Upper lobe of left lung (tissue), 6 donors: Measurements from ENCODE around the gene TNFSF13. TPM values are rescaled to one million over a fixed set of nuclear protein-coding genes. Genes with fewer than 3 reads are reported as not detected.

Experiments used
- ATAC-seq, 2 donors: fragments of 200-7000 bp; cut with Tn5 transposase; one replicate each; pipeline ENCODE4 v1.9.1; 2022; ENCODE audit warnings: mild to moderate bottlenecking in 2 of 2, moderate library complexity in 2 of 2; ENCODE audit not compliant: low FRiP score in 2 of 2
- DNase-seq, 2 donors: peaks; one replicate each; pipeline ENCODE4 v3.0.0-alpha.2; 2019 to 2020
- H3K27ac ChIP-seq, 4 donors: fragments of 200-600 bp; sonication (generic); one replicate each; pipeline ENCODE4 v1.5.1; 2016 to 2019
- H3K27me3 ChIP-seq, 4 donors: fragments of 200-600 bp; sonication (generic); one replicate each; pipeline ENCODE4 v1.5.1; 2017 to 2019
- H3K36me3 ChIP-seq, 4 donors: fragments of 200-600 bp; sonication (generic); one replicate each; pipeline ENCODE4 v1.5.1; 2016 to 2019
- H3K4me1 ChIP-seq, 4 donors: fragments of 200-600 bp; sonication (generic); one replicate each; pipeline ENCODE4 v1.5.1; 2018 to 2019
- H3K4me3 ChIP-seq, 4 donors: fragments of 200-600 bp; sonication (generic); one replicate each; pipeline ENCODE4 v1.5.1; 2017 to 2019; ENCODE audit warnings: mild to moderate bottlenecking in 2 of 4, moderate library complexity in 1 of 4
- H3K9me3 ChIP-seq, 4 donors: fragments of 200-600 bp; sonication (generic); one replicate each; pipeline ENCODE4 v1.5.1; 2018 to 2019
- EP300 ChIP-seq, 4 donors: sonication (generic); formaldehyde crosslinking; IDR thresholded peaks; one replicate each; pipeline ENCODE4 v1.5.1; 2017; ENCODE audit warnings: antibody characterized with exemption in 4 of 4, control low read depth in 2 of 4
- POLR2A ChIP-seq, 4 donors: fragments of 450-650 bp; IDR thresholded peaks; one replicate each; pipeline ENCODE4 v1.5.1; 2016 to 2017; ENCODE audit warnings: antibody characterized with exemption in 4 of 4, mild to moderate bottlenecking in 2 of 4
- POLR2AphosphoS5 ChIP-seq, 2 donors: sonication (generic); formaldehyde crosslinking; IDR thresholded peaks; one replicate each; pipeline ENCODE4 v1.5.1; 2017; ENCODE audit warnings: antibody characterized with exemption in 2 of 2
- WGBS, 2 donors: methylation state at CpG; one replicate each; pipeline ENCODE4 v1.1.5; 2017 to 2018; 5-methylcytosine and 5-hydroxymethylcytosine counted together
- total RNA-seq, 6 donors: library from RNA; depleted of rRNA in 4 of 6; stranded (reverse); fragments of >200 nt in 4 of 6; gene quantifications; one replicate each; pipeline versions ENCODE4 v1.1.0 to v1.2.1, GENCODE V29; 2016 to 2021
- TF ChIP-seq, protein P1 (sequence below), 6 experiments: fragments of 450-650 bp in 4 of 6; fragments of 200-600 bp in 2 of 6; sonication (generic) in 2 of 6; IDR thresholded peaks; one replicate each; pipeline ENCODE4 v1.5.1; 2016 to 2019; ENCODE audit warnings: antibody characterized with exemption in 6 of 6
- donor health status: DM: no; HTN: no; CAD: no; lungs with moderate emphysema.
- donor health status: DM: no; HTN: yes; CAD: no; lungs with severe emphysema.

TNFSF13 gene
- total RNA-seq, 6 donors from 2014 or later: 74.2 to 226 (median 129) TPM

DNA sequence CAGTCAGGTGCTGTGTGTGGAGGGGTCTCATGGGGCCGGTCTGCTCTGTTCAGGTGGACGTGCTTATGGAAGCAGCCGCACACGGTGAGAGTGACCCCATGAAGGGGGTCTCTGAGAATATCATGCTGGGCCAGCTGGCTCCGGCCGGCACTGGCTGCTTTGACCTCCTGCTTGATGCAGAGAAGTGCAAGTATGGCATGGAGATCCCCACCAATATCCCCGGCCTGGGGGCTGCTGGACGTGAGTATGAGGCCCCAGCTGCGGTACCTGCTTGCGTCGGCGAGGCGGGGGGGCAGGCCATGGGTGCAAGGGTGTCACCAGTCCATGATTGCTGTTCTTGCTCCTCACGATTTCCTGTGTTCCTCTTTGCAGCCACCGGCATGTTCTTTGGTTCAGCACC lies 46.4 kb upstream of the TNFSF13 start:
- WGBS, 2 donors: 95 to 96% methylated on average over 13 to 15 of the region's 15 CpGs
- H3K36me3 ChIP-seq: peaks cover 44 to 76% (median 71%) of the 10 kb centered on the region in 4 donors
- no peaks in the 10 kb centered on the region for H3K9me3 ChIP-seq

DNA sequence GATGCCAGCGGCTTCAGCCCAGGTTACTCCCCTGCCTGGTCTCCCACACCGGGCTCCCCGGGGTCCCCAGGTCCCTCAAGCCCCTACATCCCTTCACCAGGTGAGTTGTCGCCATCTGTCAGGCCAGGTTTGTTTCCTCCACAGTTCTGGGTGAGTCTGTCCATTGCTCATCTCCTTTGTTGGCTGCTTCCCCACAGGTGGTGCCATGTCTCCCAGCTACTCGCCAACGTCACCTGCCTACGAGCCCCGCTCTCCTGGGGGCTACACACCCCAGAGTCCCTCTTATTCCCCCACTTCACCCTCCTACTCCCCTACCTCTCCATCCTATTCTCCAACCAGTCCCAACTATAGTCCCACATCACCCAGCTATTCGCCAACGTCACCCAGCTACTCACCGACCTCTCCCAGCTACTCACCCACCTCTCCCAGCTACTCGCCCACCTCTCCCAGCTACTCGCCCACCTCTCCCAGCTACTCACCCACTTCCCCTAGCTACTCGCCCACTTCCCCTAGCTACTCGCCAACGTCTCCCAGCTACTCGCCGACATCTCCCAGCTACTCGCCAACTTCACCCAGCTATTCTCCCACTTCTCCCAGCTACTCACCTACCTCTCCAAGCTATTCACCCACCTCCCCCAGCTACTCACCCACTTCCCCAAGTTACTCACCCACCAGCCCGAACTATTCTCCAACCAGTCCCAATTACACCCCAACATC lies 45.6 kb upstream of the TNFSF13 start:
- peaks cover 3 to 15% (median 10%) of the 10 kb centered on the region in 4 donors for H3K4me1 ChIP-seq
- no peak overlapping the region for H3K27ac ChIP-seq
- WGBS, 2 donors: 81 to 83% methylated on average over 19 to 20 of the region's 20 CpGs
- no peaks in the 10 kb centered on the region for H3K9me3 ChIP-seq
- H3K4me3 ChIP-seq: no peak overlapping the region
- ATAC-seq (no peak), DNase-seq (no peak)
- no peak for TF ChIP-seq POLR2A (IDR thresholded peaks at IDR 0.05)
- no peak for TF ChIP-seq EP300 (IDR thresholded peaks at IDR 0.05)
- TF ChIP-seq, protein P1, sequence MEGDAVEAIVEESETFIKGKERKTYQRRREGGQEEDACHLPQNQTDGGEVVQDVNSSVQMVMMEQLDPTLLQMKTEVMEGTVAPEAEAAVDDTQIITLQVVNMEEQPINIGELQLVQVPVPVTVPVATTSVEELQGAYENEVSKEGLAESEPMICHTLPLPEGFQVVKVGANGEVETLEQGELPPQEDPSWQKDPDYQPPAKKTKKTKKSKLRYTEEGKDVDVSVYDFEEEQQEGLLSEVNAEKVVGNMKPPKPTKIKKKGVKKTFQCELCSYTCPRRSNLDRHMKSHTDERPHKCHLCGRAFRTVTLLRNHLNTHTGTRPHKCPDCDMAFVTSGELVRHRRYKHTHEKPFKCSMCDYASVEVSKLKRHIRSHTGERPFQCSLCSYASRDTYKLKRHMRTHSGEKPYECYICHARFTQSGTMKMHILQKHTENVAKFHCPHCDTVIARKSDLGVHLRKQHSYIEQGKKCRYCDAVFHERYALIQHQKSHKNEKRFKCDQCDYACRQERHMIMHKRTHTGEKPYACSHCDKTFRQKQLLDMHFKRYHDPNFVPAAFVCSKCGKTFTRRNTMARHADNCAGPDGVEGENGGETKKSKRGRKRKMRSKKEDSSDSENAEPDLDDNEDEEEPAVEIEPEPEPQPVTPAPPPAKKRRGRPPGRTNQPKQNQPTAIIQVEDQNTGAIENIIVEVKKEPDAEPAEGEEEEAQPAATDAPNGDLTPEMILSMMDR (IDR thresholded peaks at IDR 0.05): no peak
- no peak for TF ChIP-seq POLR2AphosphoS5 (IDR thresholded peaks at IDR 0.05)
- no peaks in the 10 kb centered on the region for H3K27me3 ChIP-seq
- H3K36me3 ChIP-seq: peaks cover 44 to 67% (median 63%) of the 10 kb centered on the region in 4 donors

More for the DNA sequence above, 46.4 kb upstream of the TNFSF13 start:
- ATAC-seq (no peak), DNase-seq (peak in 1 of 2 donors; percentile 71)
- Histone ChIP-seq H3K4me3 (no peak overlapping the region), H3K27ac (no peak overlapping the region), H3K4me1 (peaks cover 3 to 15% (median 10%) of the 10 kb centered on the region in 4 donors), H3K27me3 (no peaks in the 10 kb centered on the region)
- TF ChIP-seq POLR2A (IDR thresholded peaks at IDR 0.05): no peak
- TF ChIP-seq, protein P1 (IDR thresholded peaks at IDR 0.05): no peak
- no peak for TF ChIP-seq EP300 (IDR thresholded peaks at IDR 0.05)
- TF ChIP-seq POLR2AphosphoS5 (IDR thresholded peaks at IDR 0.05): no peak

DNA sequence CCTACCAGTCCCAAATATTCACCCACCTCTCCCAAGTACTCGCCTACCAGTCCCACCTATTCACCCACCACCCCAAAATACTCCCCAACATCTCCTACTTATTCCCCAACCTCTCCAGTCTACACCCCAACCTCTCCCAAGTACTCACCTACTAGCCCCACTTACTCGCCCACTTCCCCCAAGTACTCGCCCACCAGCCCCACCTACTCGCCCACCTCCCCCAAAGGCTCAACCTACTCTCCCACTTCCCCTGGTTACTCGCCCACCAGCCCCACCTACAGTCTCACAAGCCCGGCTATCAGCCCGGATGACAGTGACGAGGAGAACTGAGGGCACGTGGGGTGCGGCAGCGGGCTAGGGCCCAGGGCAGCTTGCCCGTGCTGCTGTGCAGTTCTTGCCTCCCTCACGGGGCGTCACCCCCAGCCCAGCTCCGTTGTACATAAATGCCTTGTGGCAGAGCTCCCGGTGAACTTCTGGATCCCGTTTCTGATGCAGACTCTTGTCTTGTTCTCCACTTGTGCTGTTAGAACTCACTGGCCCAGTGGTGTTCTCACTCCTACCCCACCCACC lies 44.6 kb upstream of the TNFSF13 start:
- no peak overlapping the region for H3K4me3 ChIP-seq
- ATAC-seq (peak in 1 of 2 donors; percentile 21), DNase-seq (peak in 1 of 2 donors; percentile 65)
- 81 to 83% methylated on average over 17 of the region's 17 CpGs for WGBS, 2 donors
- TF ChIP-seq POLR2A (IDR thresholded peaks at IDR 0.05): no peak
- TF ChIP-seq POLR2AphosphoS5 (IDR thresholded peaks at IDR 0.05): no peak
- TF ChIP-seq, protein P1 (IDR thresholded peaks at IDR 0.05): no peak
- TF ChIP-seq EP300 (IDR thresholded peaks at IDR 0.05): no peak
- H3K27ac ChIP-seq: peak overlapping the region in 1 of 4 donors; percentile 7
- H3K9me3 ChIP-seq: no peaks in the 10 kb centered on the region
- peaks cover 3 to 15% (median 10%) of the 10 kb centered on the region in 4 donors for H3K4me1 ChIP-seq
- no peaks in the 10 kb centered on the region for H3K27me3 ChIP-seq
- peaks cover 34 to 57% (median 53%) of the 10 kb centered on the region in 4 donors for H3K36me3 ChIP-seq

DNA sequence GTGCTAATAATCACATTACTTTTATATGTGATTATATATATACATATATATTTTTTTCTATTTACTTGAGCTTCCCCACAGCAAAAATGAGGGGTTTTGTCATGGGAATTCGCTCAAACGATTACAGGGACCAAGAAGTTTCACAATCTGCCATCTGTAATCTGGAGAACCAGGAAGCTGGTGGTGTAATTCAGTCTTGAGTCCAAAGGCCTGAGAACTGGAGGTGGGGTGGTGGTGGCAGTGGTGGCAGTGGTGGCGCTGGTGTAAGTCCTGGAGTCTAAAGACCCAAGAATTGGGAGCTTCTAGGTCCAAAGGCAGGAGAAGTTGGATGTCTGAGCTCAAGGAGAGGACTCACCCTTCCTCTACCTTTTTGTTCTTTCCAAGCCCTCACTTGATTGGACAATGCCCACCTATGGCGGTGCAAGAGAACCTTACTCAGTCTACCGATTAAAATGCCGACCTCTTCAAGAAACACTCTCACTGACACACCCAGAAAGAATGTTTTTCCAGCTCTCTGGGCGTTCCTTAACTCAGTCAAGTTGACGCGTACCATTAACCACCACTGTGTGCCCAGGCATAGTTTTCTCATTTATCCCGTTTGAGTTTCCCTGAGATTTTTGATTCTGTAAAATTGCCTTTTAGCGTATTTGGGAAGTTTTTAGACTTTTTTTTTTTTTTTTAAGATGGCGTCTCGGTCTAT lies 42.5 kb upstream of the TNFSF13 start:
- Histone ChIP-seq H3K36me3 (peaks cover 22 to 36% (median 33%) of the 10 kb centered on the region in 4 donors), H3K4me3 (no peak overlapping the region), H3K27ac (peak overlapping the region in 3 of 4 donors; percentile 23 to 51 (median 40)), H3K27me3 (no peaks in the 10 kb centered on the region), H3K4me1 (peaks cover 3 to 15% (median 10%) of the 10 kb centered on the region in 4 donors), H3K9me3 (no peaks in the 10 kb centered on the region)
- 83 to 87% methylated on average over 13 of the region's 13 CpGs for WGBS, 2 donors
- ATAC-seq: peak in 1 of 2 donors; percentile 38
- peak in 1 of 2 donors; percentile 69 for DNase-seq
- TF ChIP-seq POLR2AphosphoS5 (IDR thresholded peaks at IDR 0.05) (no peak), POLR2A (IDR thresholded peaks at IDR 0.05) (peak in 1 of 4 donors; percentile 14), EP300 (IDR thresholded peaks at IDR 0.05) (no peak)
- TF ChIP-seq, protein P1 (IDR thresholded peaks at IDR 0.05): no peak
